A172 (cell line): ENCODE data around the gene CREB3L2. TPM values are rescaled to one million over a fixed set of nuclear protein-coding genes. Genes with fewer than 3 reads are reported as not detected.

Source experiments
- DNase-seq: peaks from one replicate; pipeline ENCODE4 v3.0.0-alpha.2; 2015; ENCODE audit warnings: low spot score
- total RNA-seq: library from RNA; depleted of rRNA; stranded (reverse); fragments of >200 nt; shearing (Covaris generic); gene quantifications from 2 replicates; pipeline ENCODE4 v1.2.3, GENCODE V29; 2014

The CREB3L2 gene
- total RNA-seq, 1 experiment from 2014 or later = 5.5 TPM

DNA sequence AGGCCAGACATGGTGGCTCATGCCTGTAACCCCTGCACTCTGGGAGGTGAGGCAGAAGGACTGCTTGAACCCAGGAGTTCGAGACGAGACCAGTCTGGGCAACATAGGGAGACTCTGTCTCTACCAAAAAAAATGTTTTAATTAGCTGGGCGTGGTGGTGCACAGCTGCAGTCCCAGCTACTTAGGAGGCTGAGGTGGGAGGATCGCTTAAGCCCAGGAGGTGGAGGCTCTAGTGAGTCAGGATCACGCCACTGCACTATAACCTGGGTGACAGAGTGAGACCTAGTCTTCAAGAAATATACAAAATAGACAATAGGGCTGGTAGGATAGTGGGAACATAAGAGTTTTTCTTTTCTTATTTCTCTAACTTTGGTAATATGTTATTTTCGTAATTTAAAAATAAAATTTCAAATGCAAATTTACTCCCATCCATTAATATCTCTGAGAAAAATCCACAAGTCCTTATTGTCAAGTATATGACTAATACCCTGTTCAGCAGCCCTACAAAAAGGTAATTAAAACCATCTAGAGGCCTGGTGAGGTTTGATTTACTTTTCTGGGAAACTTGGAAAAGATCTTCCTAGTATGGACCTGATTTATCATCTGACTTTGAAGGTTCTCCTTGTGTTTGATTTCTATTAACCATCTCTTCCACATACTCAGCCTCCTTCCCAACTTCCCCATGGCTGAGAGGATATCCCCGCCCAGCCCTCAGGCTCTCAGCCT lies 50.0 kb downstream of the CREB3L2 start:
- no peak for DNase-seq

DNA sequence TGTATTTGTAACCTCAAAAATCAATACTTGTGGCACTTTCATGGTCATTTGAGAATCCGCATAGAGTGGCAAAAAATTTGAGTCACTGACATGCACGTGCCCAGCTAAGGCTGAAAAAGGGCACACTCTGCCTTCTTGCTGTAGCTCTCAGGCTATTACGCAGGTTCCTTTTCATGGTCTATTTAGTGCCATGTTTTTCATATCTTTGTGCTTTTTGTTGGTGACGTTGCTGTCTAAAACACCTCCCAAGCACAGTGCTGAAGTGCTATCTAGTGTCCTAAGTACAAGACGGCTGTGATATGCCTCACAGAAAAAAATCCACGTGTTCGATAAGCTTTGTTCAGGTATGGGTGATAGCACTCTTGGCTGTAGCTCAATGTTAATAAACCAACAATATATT lies 50.9 kb downstream of the CREB3L2 start:
- no peak for DNase-seq

DNA sequence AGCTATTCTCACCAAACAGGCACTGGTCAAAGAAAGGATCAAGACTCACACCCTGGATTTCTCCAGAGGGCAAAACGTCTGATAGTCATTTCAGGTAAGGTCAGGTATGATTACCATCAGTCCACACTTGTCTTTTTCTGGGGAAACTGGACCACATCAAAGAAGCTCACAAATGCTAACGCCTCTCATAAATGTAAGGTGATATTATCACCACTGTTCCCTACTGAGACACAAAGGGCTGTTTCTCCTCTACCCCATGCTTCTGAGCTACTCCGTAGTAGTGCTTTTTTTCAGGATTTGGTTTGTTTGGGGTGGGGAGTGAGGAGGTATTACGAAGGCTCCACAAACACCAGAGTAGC lies 51.6 kb downstream of the CREB3L2 start:
- DNase-seq = no peak

DNA sequence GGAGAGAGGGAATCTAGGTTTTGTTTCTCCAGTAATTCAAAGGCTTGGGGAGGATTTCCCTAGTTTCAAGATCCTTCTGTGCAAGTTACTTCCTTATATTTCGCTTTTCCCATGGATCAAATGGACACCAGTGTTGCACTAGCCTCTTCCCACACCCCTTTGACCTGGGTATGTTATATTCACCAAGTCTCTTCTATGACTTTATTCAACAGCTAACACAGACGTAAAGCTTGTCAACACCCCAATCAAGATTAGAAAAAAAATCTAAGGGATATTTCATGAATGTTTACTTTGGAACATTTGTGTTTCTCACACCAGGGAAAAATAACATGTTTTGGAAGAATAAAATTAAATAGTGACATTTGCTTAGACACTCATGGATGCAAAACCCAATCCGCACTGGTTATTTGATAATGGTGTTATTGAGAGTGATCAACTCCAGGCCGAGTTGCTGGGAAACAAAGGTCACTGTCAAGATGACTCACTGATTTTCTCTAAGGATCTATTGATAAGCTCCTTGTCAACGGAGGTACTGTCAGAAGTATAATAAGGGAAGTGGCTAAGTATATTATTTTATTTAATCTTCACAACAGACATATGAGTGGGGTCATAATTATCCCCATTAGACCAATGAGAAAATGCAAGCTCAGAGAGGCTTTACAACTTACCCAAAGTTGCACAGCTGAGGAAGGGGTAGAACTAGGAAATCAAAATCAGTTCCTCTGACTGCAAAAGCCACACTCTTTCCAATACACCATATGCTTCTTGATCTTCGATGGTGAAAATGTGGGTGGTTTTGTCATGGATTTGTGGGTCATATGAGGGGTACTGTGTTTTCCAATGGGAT lies 52.2 kb downstream of the CREB3L2 start:
- DNase-seq = no peak

DNA sequence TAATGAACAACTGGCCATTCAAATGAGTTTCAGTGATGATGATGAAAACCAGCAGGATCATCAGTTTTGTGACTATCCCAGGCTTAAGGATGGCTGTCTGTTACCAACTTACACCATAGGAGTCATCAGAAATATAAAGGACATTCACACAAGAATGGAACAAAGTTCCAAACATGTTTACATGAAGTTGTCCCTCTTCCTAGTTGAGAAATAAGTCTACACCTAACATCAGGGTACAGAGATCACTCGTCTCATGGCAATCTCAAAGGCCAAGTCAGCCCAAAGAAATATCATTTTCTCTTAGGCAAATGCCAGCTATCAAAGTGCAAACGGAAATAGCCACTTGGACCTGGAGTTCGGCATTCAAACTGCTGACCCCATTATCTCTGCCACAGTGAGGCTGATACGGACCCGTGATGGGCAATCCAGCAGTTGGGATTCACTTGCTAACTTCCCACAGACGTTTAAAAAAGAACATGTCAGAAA lies 53.0 kb downstream of the CREB3L2 start:
- DNase-seq = no peak

DNA sequence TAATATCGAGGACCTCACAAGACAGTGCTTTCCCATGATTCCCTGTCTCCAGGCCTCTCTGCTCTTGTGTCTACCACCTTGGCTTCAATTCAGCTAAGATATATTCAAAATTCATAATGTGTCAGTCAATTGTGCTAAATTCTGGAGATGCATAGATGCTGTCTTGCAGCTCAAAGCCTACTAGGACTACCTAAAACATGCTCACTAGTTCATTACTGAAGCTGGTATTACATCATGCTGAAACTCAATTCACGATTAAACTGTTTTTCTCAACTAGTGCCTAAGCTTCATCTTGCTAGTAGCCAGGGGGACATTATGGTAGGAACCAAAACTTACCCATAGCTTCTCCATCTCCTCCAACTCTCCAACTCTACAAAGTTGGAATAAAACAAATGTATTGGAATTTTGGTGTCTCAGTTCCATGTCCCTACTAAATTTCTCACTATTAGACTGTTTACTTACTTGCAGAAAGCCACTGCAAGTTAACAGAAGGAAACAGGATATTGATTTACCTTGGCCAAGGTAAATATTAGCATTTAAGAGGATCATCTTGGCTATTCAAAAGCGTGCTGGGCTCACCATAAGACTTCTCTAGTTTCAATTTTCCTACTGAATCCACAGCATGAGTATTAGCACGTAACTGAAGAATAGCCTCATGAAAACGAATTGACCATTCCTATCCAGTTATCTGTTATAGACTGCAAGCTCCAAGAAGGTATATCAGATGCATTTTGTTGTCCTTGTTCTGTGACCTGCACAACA lies 53.6 kb downstream of the CREB3L2 start:
- no peak for DNase-seq

DNA sequence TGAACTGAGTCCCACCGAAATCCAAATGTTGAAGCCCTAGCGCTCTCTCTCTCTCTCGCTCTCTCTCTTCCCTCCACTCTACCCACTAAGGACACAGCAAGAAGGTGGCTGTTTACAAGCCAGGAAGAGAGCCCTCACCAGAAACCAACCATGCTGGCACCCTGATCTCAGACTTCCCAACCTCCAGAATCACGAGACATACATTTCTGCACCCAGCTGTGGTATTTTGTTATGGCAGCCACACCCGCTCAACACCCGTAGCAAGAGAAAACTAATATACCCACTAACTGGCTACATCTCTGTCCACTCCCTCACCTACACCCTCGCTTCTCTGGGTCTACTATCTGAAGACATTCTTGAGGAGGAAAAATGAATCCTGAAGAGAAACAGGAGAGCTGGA lies 54.8 kb downstream of the CREB3L2 start:
- no peak for DNase-seq

DNA sequence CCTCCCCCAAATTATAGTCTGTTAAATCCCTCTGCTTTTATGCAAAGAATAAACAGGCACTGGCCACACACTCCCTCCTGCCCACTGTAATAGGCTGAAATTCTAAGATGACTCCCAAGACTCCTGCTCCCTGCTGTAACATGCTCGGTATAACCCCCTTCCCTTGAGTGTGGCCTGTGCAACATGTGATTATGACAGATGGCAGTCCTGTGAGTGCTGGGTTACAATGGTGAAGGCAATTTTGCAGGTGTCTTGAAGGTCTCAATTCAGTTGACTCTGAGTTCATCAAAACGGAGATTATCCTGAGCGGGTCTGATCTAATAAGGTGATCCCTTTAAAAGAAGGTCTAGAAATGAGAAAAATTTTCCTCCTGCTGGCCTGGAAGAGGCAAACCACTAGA lies 55.9 kb downstream of the CREB3L2 start:
- no peak for DNase-seq

DNA sequence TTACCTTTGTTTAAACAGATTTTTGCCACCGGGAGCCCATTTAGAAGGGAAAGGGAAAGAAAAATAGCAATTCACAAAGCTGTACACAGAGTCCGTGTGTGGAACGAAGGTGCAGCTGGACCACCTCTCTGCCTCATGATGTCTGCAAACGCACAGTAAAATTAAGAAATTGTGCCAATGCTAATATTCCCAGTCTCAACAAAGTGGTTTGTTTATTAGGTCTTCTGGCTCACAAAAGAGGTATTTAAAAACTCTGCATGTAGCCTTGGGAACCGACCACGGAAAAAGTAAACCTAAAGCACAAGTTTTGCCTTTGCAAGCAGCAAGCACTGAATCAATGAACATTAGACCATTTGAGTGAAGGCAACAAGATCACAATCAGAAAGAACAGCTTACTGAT lies 57.7 kb downstream of the CREB3L2 start:
- DNase-seq = no peak

DNA sequence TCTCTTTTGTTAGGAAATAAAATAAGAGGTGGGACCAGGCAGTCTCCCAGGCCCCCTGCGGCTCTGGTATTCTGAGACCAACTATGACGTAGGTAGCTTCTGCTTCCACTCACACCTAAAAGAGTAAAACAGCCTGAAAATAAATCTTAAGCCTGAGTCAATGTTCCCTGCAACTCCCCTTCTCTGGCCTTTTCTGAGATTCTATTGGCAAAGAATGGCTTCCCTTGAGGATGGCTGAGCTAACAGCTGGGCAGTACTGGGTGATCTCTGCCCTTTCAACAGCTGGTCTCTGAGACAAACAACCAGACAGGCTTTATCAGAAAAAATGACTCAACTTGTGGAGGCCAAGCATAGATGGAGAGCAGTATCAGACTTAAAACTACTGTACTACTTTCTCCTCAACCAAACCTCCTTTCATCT lies 58.7 kb downstream of the CREB3L2 start:
- no peak for DNase-seq

DNA sequence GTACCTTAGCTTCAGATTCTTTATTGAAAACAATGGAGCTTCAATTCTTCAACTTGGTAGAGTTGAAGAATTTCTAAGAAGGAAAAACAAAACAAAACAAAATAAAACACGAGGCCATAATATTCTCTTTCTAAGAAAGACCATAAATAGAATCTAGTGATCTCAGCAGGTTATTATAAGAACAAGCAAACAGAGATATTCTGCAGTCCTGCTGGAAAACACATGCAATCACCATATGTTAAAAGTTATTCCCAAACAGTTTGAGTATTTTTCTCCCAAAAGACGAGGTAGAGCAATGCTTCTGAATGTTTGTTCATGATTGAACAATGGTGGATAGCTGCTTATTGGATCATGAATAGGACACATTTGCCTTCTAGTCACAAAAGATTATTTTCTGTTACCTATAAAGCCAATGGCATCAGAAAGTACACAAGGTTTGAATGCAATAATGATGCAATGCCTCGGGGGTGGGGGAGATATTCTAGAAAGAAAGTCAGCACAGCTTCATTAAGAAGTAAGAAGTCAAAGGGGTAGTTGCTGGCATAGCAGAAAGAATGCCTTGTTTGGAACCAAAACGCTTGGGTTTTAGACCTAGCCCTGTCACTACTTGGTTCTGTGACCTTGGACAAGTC lies 59.3 kb downstream of the CREB3L2 start:
- no peak for DNase-seq

DNA sequence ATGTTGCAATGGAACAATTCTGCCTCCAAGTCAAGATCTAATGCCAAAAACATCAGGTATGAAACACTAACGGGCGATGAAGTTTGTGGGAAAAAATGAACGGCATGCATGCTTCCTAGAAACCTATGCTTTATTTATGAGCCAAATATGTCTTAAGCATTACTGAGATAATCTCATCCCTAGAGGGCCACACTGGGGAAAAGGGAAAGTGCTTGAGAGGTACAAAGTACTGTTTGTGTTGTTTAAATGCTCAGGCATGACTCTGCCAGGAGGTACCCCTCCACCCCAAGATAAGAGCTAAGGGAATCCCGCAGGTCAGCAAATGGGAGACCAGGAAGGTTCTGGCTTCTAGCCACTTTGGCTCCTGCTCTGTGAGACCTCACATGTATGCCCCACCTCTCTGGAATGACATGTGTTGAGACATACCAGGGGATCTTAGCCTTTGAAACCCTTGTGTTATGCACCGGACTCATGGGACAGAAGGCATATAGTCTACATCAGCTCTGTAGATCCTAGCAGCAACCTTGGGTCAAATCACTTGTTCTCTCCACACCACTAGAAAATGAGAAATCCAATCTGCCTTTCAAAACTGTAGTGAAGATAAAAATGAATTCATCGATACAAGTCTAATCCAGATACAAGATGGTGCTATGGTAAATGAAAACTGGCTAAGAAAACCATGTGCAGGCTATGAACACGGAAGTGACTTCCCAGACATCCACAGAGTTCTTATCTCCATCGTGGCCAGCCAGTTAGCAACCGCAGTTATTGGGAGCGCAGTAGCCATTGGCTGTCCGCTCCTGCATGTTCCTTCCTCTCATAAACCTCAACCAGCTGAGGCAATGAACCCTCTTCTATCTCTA lies 61.0 kb downstream of the CREB3L2 start:
- no peak for DNase-seq

DNA sequence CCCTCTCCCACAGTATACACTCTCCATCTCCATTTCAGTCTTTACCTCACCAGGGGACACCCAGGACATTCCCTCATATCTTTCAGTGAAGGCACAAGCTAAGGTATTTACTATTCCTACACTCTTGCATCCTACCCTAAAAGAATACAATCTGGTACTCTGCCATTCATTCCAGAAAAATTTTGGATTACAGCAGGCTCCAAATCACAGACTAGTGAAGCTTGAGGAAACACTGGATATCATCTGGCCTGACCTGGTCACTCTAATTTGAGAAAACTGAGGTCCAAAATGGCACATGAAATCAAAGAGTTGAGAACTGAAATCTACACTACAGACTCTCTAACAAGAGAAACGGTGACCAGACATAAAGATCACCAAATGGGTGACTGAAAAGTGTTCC lies 61.7 kb downstream of the CREB3L2 start:
- no peak for DNase-seq

DNA sequence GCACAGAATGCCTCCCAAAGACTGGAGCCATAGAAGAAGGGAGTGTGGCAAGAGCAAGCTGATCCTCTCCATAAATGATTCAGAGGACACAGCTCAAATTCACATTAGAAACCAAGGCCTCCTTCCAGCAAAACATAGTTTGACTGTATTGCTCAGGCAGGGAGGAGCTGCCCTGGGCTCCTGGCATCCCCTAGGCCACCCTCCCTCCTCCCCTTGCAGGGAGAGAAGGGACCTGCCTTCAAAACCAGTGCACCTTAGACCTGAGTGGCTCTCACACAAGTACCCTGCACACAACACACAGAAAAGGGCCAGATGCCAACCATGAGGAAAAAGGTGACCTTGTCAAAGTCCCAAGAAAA lies 64.7 kb downstream of the CREB3L2 start:
- no peak for DNase-seq

DNA sequence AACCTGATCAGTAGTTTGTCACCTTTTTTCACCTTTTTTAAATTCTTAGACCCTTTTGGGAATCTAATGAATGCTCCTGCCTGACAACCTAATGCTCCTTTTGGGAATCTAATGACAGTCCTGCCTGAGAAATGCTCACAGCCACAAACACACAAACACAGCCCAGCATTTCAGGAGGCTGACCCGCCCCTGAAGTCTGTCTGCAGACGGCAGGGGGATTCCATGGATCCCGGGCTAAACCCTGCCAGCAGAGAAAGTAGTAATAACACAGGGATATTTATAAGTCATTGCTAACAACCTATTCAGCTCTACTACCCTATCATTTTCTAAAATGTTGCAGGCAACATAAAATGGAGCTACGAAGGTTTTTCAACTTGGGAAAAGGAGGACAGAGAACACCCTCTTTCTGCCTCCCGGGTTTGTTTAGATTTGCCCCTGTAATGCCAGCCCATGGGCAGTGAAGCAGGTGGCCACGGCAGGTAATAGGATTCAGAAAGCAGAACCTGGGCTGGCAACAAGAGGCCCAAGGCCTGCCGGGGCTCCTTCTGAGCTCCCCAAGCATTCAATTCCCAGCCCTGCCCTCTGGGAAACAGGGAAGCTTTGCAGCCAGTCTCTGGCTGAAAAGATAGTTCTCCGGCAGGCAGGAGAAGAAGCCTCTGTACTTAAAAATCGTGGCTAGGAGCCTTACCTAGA lies 65.2 kb downstream of the CREB3L2 start:
- DNase-seq = no peak

DNA sequence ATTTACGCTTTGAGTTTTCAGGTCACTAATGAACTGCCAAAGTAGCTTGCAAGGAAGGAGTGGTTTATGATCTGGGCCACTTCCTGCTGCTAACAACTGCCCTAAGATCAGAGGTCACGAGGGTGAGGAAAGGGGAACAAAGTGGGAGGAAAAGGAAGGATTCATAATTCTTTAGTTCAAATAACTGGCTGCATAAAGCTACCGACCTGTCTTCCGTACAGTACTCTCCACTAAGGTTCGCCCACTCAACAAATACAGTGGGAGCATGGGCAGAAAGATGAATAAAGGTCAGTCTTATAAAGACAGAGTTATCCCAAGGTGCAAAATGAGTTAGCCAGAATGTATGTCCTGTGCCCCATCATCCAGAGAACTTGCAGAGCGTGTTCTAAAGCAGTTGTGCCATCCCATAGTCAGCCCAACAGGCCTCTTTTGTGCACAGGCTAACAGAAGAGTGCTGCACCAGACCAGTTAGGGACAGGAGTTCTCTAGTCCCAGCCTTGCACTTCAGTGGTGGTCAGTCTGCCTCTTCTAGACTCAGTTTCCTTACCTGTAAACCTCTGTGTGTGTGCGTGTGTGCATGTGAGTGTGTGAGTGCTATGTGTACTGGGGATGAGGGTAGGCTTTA lies 65.9 kb downstream of the CREB3L2 start:
- DNase-seq = no peak

DNA sequence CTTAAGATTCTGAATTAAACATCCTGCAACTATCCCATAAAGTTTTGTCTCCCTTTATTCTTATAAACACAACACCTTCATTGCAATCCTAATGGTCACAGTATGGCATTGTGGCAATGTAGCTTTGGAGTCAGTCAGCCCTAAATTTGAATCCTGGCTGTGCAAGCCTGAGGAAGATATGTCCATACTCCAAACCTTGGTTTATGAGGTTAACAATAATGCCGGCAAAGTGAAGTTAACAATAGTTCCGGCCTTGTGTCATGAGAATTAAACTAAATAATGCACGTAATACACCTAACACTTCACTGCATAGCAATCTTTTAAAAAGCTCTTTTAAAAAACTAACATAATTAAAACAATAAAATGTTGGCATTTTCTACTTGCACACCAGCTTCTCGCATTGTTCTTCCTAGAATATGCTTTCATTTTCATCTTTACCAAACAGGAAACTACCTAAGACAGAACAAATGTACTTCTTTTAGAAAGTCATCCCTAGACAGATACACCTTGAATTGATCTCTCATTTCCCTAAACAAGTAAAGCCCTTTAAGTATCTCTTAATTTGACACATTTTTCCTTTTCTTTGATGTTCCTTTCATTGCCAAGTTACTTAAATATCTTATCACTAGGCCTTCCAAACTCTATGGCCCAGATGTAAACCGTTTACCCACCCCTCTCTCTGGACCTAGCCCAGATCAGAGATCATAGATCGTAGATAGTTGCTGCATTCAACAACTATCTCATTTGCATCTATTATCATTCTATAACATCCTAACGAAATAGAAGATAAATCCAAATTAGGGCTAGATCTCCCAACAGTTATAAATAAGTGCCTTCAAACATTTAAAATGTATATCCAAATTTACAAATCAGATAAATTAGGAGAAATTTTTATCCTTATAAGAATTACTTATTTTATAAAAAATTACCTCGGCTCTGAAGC lies 66.7 kb downstream of the CREB3L2 start:
- DNase-seq = no peak

DNA sequence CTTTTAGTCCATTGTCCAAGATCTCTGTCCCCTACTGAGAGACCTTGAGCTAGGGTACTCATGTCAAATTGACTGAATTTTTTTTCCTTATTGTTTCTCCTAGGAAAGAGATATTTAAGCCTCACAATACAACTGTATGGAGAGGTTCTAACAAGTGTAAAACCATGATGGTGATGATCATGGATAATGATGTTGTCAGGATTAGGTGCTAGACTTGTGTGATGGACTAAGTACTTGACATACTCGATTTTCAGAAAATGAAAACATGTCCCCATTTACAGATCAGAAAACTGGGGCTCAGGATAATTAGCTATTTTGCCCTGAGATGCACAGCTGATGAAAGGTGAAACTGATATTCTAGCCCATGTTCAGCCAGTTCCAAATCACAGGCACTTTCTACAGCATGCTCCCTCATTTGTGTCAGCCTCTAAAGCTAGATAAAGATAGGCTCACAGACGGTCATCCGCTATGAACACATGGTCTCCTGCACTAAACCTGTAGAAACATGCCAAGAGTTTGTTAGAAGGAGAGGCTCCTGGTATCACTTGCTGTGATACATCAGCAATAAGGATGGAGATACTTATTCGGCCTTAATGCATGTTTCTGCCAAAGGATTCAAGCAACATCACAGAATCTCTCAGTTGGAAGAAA lies 67.6 kb downstream of the CREB3L2 start:
- DNase-seq = no peak
